ENCODE data around the gene KAT8. TPM values are rescaled to one million over a fixed set of nuclear protein-coding genes. Genes with fewer than 3 reads are reported as not detected.

Gene KAT8
- total and polyA plus RNA-seq, 4 donors, result 38.1 to 81.9 (median 62.2) TPM

- no peak for DNase-seq (ENCODE audit: low read depth in 4 of 6, low spot score in 6 of 6)
- Histone ChIP-seq H3K36me3 (ENCODE audit: control insufficient read depth, insufficient read depth, low read length) (peaks cover 100% of the 10 kb centered on the region), H3K4me1 (ENCODE audit: control insufficient read depth, insufficient read depth, low read length) (peaks cover 24% of the 10 kb centered on the region), H3K27me3 (ENCODE audit: control insufficient read depth, insufficient read depth, low read length) (no peaks in the 10 kb centered on the region), H3K4me3 (ENCODE audit: low read depth, low read length) (no peak overlapping the region), H3K9me3 (ENCODE audit: control insufficient read depth, insufficient read depth, low read length) (no peaks in the 10 kb centered on the region), H3K27ac (ENCODE audit: low read depth, low read length) (no peak overlapping the region)
- 86% methylated on average over 4 of the region's 5 CpGs for whole genome bisulfite sequencing (ENCODE audit: insufficient coverage)
Measured at GRCh38 chr16:31083556-31083955, 33.9 kb upstream of the KAT8 start.

- DNase-seq (ENCODE audit: low read depth in 4 of 6, low spot score in 6 of 6), result no peak
- Histone ChIP-seq H3K4me1 (ENCODE audit: control insufficient read depth, insufficient read depth, low read length) (peaks cover 27% of the 10 kb centered on the region), H3K27ac (ENCODE audit: low read depth, low read length) (no peak overlapping the region), H3K4me3 (ENCODE audit: low read depth, low read length) (no peak overlapping the region), H3K9me3 (ENCODE audit: control insufficient read depth, insufficient read depth, low read length) (no peaks in the 10 kb centered on the region), H3K27me3 (ENCODE audit: control insufficient read depth, insufficient read depth, low read length) (no peaks in the 10 kb centered on the region), H3K36me3 (ENCODE audit: control insufficient read depth, insufficient read depth, low read length) (peaks cover 100% of the 10 kb centered on the region)
- WGBS (ENCODE audit: insufficient coverage), result 92% methylated on average over 11 of the region's 13 CpGs
Measured at GRCh38 chr16:31083981-31084380, 33.5 kb upstream of the KAT8 start.

- H3K4me3 ChIP-seq (ENCODE audit: low read depth, low read length), result no peak overlapping the region
- H3K4me1 ChIP-seq (ENCODE audit: control insufficient read depth, insufficient read depth, low read length), result peaks cover 27% of the 10 kb centered on the region
- peaks cover 100% of the 10 kb centered on the region for H3K36me3 ChIP-seq (ENCODE audit: control insufficient read depth, insufficient read depth, low read length)
- WGBS (ENCODE audit: insufficient coverage), result 89% methylated on average over 14 of the region's 16 CpGs
- H3K9me3 ChIP-seq (ENCODE audit: control insufficient read depth, insufficient read depth, low read length), result no peaks in the 10 kb centered on the region
- H3K27me3 ChIP-seq (ENCODE audit: control insufficient read depth, insufficient read depth, low read length), result no peaks in the 10 kb centered on the region
- H3K27ac ChIP-seq (ENCODE audit: low read depth, low read length), result no peak overlapping the region
- no peak for DNase-seq (ENCODE audit: low read depth in 4 of 6, low spot score in 6 of 6)
Measured at GRCh38 chr16:31084584-31085302, 32.7 kb upstream of the KAT8 start.

- no peak overlapping the region for H3K4me3 ChIP-seq (ENCODE audit: low read depth, low read length)
- WGBS (ENCODE audit: insufficient coverage), result 74% methylated on average over 8 of the region's 8 CpGs
- no peaks in the 10 kb centered on the region for H3K9me3 ChIP-seq (ENCODE audit: control insufficient read depth, insufficient read depth, low read length)
- peaks cover 27% of the 10 kb centered on the region for H3K4me1 ChIP-seq (ENCODE audit: control insufficient read depth, insufficient read depth, low read length)
- peaks cover 98% of the 10 kb centered on the region for H3K36me3 ChIP-seq (ENCODE audit: control insufficient read depth, insufficient read depth, low read length)
- H3K27me3 ChIP-seq (ENCODE audit: control insufficient read depth, insufficient read depth, low read length), result no peaks in the 10 kb centered on the region
- no peak overlapping the region for H3K27ac ChIP-seq (ENCODE audit: low read depth, low read length)
- DNase-seq (ENCODE audit: low read depth in 4 of 6, low spot score in 6 of 6), result no peak
Measured at GRCh38 chr16:31085411-31085810, 32.1 kb upstream of the KAT8 start.

GRCh38 chr16:31085873-31086628 lies 31.4 kb upstream of the KAT8 start:
- WGBS (ENCODE audit: insufficient coverage), result 71% methylated on average over 15 of the region's 18 CpGs
- Histone ChIP-seq H3K27ac (ENCODE audit: low read depth, low read length) (no peak overlapping the region), H3K27me3 (ENCODE audit: control insufficient read depth, insufficient read depth, low read length) (no peaks in the 10 kb centered on the region), H3K4me1 (ENCODE audit: control insufficient read depth, insufficient read depth, low read length) (peaks cover 23% of the 10 kb centered on the region), H3K9me3 (ENCODE audit: control insufficient read depth, insufficient read depth, low read length) (no peaks in the 10 kb centered on the region), H3K36me3 (ENCODE audit: control insufficient read depth, insufficient read depth, low read length) (peaks cover 98% of the 10 kb centered on the region), H3K4me3 (ENCODE audit: low read depth, low read length) (no peak overlapping the region)
- no peak for DNase-seq (ENCODE audit: low read depth in 4 of 6, low spot score in 6 of 6)

GRCh38 chr16:31086629-31086906 lies 30.9 kb upstream of the KAT8 start:
- H3K27ac ChIP-seq (ENCODE audit: low read depth, low read length), result no peak overlapping the region
- no peak overlapping the region for H3K4me3 ChIP-seq (ENCODE audit: low read depth, low read length)
- H3K27me3 ChIP-seq (ENCODE audit: control insufficient read depth, insufficient read depth, low read length), result no peaks in the 10 kb centered on the region
- WGBS (ENCODE audit: insufficient coverage), result 78% methylated on average over 6 of the region's 6 CpGs
- no peak for DNase-seq (ENCODE audit: low read depth in 4 of 6, low spot score in 6 of 6)
- H3K9me3 ChIP-seq (ENCODE audit: control insufficient read depth, insufficient read depth, low read length), result no peaks in the 10 kb centered on the region
- H3K4me1 ChIP-seq (ENCODE audit: control insufficient read depth, insufficient read depth, low read length), result peaks cover 22% of the 10 kb centered on the region
- peaks cover 98% of the 10 kb centered on the region for H3K36me3 ChIP-seq (ENCODE audit: control insufficient read depth, insufficient read depth, low read length)

- H3K4me3 ChIP-seq (ENCODE audit: low read depth, low read length), result no peak overlapping the region
- H3K27me3 ChIP-seq (ENCODE audit: control insufficient read depth, insufficient read depth, low read length), result no peaks in the 10 kb centered on the region
- no peaks in the 10 kb centered on the region for H3K9me3 ChIP-seq (ENCODE audit: control insufficient read depth, insufficient read depth, low read length)
- WGBS (ENCODE audit: insufficient coverage), result 75% methylated on average over 5 of the region's 8 CpGs
- H3K27ac ChIP-seq (ENCODE audit: low read depth, low read length), result peak overlapping the region; percentile 90
- H3K4me1 ChIP-seq (ENCODE audit: control insufficient read depth, insufficient read depth, low read length), result peaks cover 17% of the 10 kb centered on the region
- no peak for DNase-seq (ENCODE audit: low read depth in 4 of 6, low spot score in 6 of 6)
- H3K36me3 ChIP-seq (ENCODE audit: control insufficient read depth, insufficient read depth, low read length), result peaks cover 91% of the 10 kb centered on the region
Measured at GRCh38 chr16:31087481-31087880, 30.0 kb upstream of the KAT8 start.

- Histone ChIP-seq H3K9me3 (ENCODE audit: control insufficient read depth, insufficient read depth, low read length) (no peaks in the 10 kb centered on the region), H3K27ac (ENCODE audit: low read depth, low read length) (peak overlapping the region; percentile 90), H3K4me3 (ENCODE audit: low read depth, low read length) (no peak overlapping the region), H3K27me3 (ENCODE audit: control insufficient read depth, insufficient read depth, low read length) (no peaks in the 10 kb centered on the region), H3K4me1 (ENCODE audit: control insufficient read depth, insufficient read depth, low read length) (peaks cover 20% of the 10 kb centered on the region), H3K36me3 (ENCODE audit: control insufficient read depth, insufficient read depth, low read length) (peaks cover 86% of the 10 kb centered on the region)
- peak in 1 of 6 donors; percentile 46 for DNase-seq (ENCODE audit: low read depth in 4 of 6, low spot score in 6 of 6)
- WGBS (ENCODE audit: insufficient coverage), result no CpG with 5 or more reads among the region's 5 CpGs
Measured at GRCh38 chr16:31087971-31088370, 29.5 kb upstream of the KAT8 start.

GRCh38 chr16:31088459-31089183 lies 28.8 kb upstream of the KAT8 start, which contains the start of gene PRSS53:
PRSS53 (minus strand) TSS chr16:31088943; CDS start chr16:31088809, 134 bp downstream.
- Histone ChIP-seq H3K4me1 (ENCODE audit: control insufficient read depth, insufficient read depth, low read length) (peaks cover 26% of the 10 kb centered on the region), H3K27me3 (ENCODE audit: control insufficient read depth, insufficient read depth, low read length) (no peaks in the 10 kb centered on the region), H3K27ac (ENCODE audit: low read depth, low read length) (peak within 1 kb of the TSS; percentile 90), H3K9me3 (ENCODE audit: control insufficient read depth, insufficient read depth, low read length) (no peaks in the 10 kb centered on the region), H3K4me3 (ENCODE audit: low read depth, low read length) (no peak within 1 kb of the TSS), H3K36me3 (ENCODE audit: control insufficient read depth, insufficient read depth, low read length) (peaks cover 79% of the 10 kb centered on the region)
- DNase-seq (ENCODE audit: low read depth in 4 of 6, low spot score in 6 of 6), result peak in 1 of 6 donors; percentile 46
- 79% methylated on average over 12 of the region's 15 CpGs for WGBS (ENCODE audit: insufficient coverage)

All from spinal cord (tissue), 10 donors.